Right lobe of liver (tissue), 4 donors: ENCODE results near the gene MXI1.

Source experiments
- POLR2A ChIP-seq: fragments of 450-650 bp; IDR thresholded peaks from one replicate; pipeline ENCODE4 v1.6.1; 2017; ENCODE audit warnings: antibody characterized with exemption, mild to moderate bottlenecking
- TF ChIP-seq, protein P1 (sequence below), 4 donors: fragments of 200-600 bp in 3 of 4; fragments of 450-650 bp in 1 of 4; IDR thresholded peaks; one replicate each; pipeline versions ENCODE4 v1.5.1 to v1.8.0; 2016 to 2022; ENCODE audit warnings: antibody characterized with exemption in 4 of 4, mild to moderate bottlenecking in 2 of 4
- donor health status: DM: no; HTN: no; CAD: no.
- donor health status: DM: no; HTN: no; CAD: no.
- donor health status: DM: no; HTN: yes; CAD: no.

DNA sequence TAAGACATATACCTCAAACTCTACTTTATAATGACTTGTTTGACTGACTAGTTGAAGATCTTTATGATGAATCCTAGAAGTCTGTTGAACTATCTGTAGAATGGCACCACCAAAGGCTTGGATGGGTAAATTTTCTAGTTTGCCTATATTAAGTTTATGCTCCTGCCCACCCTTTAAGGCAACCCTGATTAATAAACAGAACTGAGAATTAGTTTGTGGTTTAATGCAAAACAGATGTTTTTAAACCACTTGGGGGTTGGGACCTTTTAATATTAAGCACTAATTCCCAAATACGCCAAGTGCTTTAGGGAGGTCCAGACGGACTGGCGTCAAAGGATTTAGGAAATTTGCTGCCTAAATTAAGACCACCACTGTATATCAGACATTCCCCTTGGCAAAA is 76.9 kb downstream of the MXI1 start:
- TF ChIP-seq, protein P1, sequence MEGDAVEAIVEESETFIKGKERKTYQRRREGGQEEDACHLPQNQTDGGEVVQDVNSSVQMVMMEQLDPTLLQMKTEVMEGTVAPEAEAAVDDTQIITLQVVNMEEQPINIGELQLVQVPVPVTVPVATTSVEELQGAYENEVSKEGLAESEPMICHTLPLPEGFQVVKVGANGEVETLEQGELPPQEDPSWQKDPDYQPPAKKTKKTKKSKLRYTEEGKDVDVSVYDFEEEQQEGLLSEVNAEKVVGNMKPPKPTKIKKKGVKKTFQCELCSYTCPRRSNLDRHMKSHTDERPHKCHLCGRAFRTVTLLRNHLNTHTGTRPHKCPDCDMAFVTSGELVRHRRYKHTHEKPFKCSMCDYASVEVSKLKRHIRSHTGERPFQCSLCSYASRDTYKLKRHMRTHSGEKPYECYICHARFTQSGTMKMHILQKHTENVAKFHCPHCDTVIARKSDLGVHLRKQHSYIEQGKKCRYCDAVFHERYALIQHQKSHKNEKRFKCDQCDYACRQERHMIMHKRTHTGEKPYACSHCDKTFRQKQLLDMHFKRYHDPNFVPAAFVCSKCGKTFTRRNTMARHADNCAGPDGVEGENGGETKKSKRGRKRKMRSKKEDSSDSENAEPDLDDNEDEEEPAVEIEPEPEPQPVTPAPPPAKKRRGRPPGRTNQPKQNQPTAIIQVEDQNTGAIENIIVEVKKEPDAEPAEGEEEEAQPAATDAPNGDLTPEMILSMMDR (IDR thresholded peaks at IDR 0.05), result no peak
- TF ChIP-seq POLR2A, result no peak
